ENCODE data around the gene RAB25.

DNA sequence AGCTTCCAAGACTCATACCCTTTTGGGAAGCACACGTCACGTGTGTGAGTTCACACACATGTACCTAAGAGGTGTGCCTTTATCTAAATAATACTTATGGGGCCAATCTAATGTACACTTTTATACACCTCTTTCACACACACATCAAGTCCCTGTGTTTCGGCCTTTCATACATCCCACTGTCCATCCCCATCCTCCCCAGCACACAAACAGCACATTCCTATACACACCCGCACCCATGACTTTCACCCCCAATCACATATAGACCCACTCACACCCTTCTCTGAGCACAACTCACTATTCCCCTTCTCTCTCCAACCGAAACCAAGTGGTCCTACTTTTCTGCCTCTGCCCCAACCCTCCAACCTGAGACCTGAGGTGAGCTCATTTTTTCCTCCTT lies 17.8 kb downstream of the RAB25 start:
- TF ChIP-seq JUN (CRISPR knock-in tag; IDR thresholded peaks at IDR 0.05) (no peak), AGO1 (IDR thresholded peaks at IDR 0.05; ENCODE audit: low read depth, low read length, poor library complexity, severe bottlenecking) (no peak)
- TF ChIP-seq, protein P1, sequence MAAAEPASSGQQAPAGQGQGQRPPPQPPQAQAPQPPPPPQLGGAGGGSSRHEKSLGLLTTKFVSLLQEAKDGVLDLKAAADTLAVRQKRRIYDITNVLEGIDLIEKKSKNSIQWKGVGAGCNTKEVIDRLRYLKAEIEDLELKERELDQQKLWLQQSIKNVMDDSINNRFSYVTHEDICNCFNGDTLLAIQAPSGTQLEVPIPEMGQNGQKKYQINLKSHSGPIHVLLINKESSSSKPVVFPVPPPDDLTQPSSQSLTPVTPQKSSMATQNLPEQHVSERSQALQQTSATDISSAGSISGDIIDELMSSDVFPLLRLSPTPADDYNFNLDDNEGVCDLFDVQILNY (CRISPR knock-in tag; conservative IDR thresholded peaks at IDR 0.05) = no peak
- TF ChIP-seq, protein P2, sequence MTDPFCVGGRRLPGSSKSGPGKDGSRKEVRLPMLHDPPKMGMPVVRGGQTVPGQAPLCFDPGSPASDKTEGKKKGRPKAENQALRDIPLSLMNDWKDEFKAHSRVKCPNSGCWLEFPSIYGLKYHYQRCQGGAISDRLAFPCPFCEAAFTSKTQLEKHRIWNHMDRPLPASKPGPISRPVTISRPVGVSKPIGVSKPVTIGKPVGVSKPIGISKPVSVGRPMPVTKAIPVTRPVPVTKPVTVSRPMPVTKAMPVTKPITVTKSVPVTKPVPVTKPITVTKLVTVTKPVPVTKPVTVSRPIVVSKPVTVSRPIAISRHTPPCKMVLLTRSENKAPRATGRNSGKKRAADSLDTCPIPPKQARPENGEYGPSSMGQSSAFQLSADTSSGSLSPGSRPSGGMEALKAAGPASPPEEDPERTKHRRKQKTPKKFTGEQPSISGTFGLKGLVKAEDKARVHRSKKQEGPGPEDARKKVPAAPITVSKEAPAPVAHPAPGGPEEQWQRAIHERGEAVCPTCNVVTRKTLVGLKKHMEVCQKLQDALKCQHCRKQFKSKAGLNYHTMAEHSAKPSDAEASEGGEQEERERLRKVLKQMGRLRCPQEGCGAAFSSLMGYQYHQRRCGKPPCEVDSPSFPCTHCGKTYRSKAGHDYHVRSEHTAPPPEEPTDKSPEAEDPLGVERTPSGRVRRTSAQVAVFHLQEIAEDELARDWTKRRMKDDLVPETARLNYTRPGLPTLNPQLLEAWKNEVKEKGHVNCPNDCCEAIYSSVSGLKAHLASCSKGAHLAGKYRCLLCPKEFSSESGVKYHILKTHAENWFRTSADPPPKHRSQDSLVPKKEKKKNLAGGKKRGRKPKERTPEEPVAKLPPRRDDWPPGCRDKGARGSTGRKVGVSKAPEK (CRISPR knock-in tag; IDR thresholded peaks at IDR 0.05; ENCODE audit: borderline replicate concordance) = no peak
- TF ChIP-seq, protein P3, sequence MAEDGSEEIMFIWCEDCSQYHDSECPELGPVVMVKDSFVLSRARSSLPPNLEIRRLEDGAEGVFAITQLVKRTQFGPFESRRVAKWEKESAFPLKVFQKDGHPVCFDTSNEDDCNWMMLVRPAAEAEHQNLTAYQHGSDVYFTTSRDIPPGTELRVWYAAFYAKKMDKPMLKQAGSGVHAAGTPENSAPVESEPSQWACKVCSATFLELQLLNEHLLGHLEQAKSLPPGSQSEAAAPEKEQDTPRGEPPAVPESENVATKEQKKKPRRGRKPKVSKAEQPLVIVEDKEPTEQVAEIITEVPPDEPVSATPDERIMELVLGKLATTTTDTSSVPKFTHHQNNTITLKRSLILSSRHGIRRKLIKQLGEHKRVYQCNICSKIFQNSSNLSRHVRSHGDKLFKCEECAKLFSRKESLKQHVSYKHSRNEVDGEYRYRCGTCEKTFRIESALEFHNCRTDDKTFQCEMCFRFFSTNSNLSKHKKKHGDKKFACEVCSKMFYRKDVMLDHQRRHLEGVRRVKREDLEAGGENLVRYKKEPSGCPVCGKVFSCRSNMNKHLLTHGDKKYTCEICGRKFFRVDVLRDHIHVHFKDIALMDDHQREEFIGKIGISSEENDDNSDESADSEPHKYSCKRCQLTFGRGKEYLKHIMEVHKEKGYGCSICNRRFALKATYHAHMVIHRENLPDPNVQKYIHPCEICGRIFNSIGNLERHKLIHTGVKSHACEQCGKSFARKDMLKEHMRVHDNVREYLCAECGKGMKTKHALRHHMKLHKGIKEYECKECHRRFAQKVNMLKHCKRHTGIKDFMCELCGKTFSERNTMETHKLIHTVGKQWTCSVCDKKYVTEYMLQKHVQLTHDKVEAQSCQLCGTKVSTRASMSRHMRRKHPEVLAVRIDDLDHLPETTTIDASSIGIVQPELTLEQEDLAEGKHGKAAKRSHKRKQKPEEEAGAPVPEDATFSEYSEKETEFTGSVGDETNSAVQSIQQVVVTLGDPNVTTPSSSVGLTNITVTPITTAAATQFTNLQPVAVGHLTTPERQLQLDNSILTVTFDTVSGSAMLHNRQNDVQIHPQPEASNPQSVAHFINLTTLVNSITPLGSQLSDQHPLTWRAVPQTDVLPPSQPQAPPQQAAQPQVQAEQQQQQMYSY (CRISPR knock-in tag; IDR thresholded peaks at IDR 0.05) = no peak
